GM10248 (cell line): Measurements from ENCODE around the gene SPTBN2.

Experiments used
- CTCF ChIA-PET: fragments of 300-600 bp; sonication (Branson Sonifier 250); formaldehyde crosslinking; extraction: SDS; loops from one replicate; lab custom pipeline; 2021; ENCODE audit warnings: antibody characterized with exemption; lab: Yijun Ruan, JAX
- POLR2A ChIA-PET: fragments of 350-650 bp; sonication (Branson Sonifier 250); formaldehyde crosslinking; extraction: SDS; loops from one replicate; lab custom pipeline; 2020; ENCODE audit warnings: antibody characterized with exemption; lab: Yijun Ruan, JAX
- DNase-seq: peaks from one replicate; pipeline ENCODE4 v3.0.0; 2012; ENCODE audit errors: extremely low spot score
- CTCF ChIP-seq: IDR thresholded peaks from 2 replicates; pipeline ENCODE4 v1.5.1; 2012; ENCODE audit warnings: mild to moderate bottlenecking, low read depth; ENCODE audit errors: extremely low read depth, missing control alignments, control extremely low read depth

Gene SPTBN2

GRCh38 chr11:66720899-66721470 lies 8.0 kb downstream of the SPTBN2 start:
- no peak for TF ChIP-seq CTCF
- no peak for DNase-seq
- POLR2A ChIA-PET, result interaction anchor here (0.5 kb wide), 1 partner anchor 22 kb away, joined by 3 read pairs; no protein-coding TSS in a partner anchor
- CTCF ChIA-PET, result no interaction called here

- POLR2A ChIA-PET, result interaction anchor here (0.5 to 0.6 kb wide), 2 partner anchors 15 to 22 kb away, joined by 3 to 4 read pairs; no protein-coding TSS in a partner anchor
- no peak for TF ChIP-seq CTCF
- CTCF ChIA-PET, result no interaction called here
Measured at GRCh38 chr11:66720223-66720898, 8.7 kb downstream of the SPTBN2 start.

GRCh38 chr11:66719111-66719872 lies 9.7 kb downstream of the SPTBN2 start:
- TF ChIP-seq CTCF, result no peak
- CTCF ChIA-PET, result no interaction called here
- POLR2A ChIA-PET, result interaction anchor here (0.5 to 0.6 kb wide), 2 partner anchors 16 to 1052 kb away, joined by 3 to 4 read pairs; no protein-coding TSS in a partner anchor
- no peak for DNase-seq

More at GRCh38 chr11:66720223-66720898, 8.7 kb downstream of the SPTBN2 start:
- DNase-seq, result no peak

- no peak for TF ChIP-seq CTCF
- ChIA-PET CTCF (no interaction called here), POLR2A (no interaction called here)
- DNase-seq, result no peak
Measured at GRCh38 chr11:66718320-66718971, 10.6 kb downstream of the SPTBN2 start.

GRCh38 chr11:66717925-66718319 lies 11.1 kb downstream of the SPTBN2 start:
- ChIA-PET CTCF (no interaction called here), POLR2A (no interaction called here)

More at GRCh38 chr11:66717925-66718319, 11.1 kb downstream of the SPTBN2 start:
- no peak for DNase-seq
- no peak for TF ChIP-seq CTCF
